HG02970 (cell line): ENCODE measurements around the gene VOPP1.

Experiments used
- ATAC-seq: cut with Tn5 transposase; IDR thresholded peaks from one replicate; pipeline ENCODE4 v1.9.1; 2021; ENCODE audit warnings: mild to moderate bottlenecking, moderate library complexity, moderate number of reproducible peaks; ENCODE audit not compliant: unreplicated experiment, low FRiP score

Gene VOPP1

GRCh38 chr7:55497521-55497920 lies 74.8 kb downstream of the VOPP1 start:
- ATAC-seq: no peak

GRCh38 chr7:55496906-55497305 lies 75.4 kb downstream of the VOPP1 start:
- no peak for ATAC-seq

GRCh38 chr7:55494951-55495350 lies 77.4 kb downstream of the VOPP1 start:
- no peak for ATAC-seq

- ATAC-seq: no peak
Measured at GRCh38 chr7:55493408-55493807, 78.9 kb downstream of the VOPP1 start.

- no peak for ATAC-seq
Measured at GRCh38 chr7:55491346-55491745, 81.0 kb downstream of the VOPP1 start.

- ATAC-seq: no peak
Measured at GRCh38 chr7:55490099-55490498, 82.2 kb downstream of the VOPP1 start.

GRCh38 chr7:55489552-55489951 lies 82.8 kb downstream of the VOPP1 start:
- no peak for ATAC-seq

- no peak for ATAC-seq
Measured at GRCh38 chr7:55488804-55489340, 83.4 kb downstream of the VOPP1 start.

- ATAC-seq: no peak
Measured at GRCh38 chr7:55488216-55488615, 84.1 kb downstream of the VOPP1 start.

- ATAC-seq: no peak
Measured at GRCh38 chr7:55486991-55487390, 85.3 kb downstream of the VOPP1 start.

- no peak for ATAC-seq
Measured at GRCh38 chr7:55486192-55486590, 86.1 kb downstream of the VOPP1 start.

- ATAC-seq: no peak
Measured at GRCh38 chr7:55485501-55486191, 86.7 kb downstream of the VOPP1 start.

GRCh38 chr7:55484834-55485233 lies 87.5 kb downstream of the VOPP1 start:
- ATAC-seq: no peak

GRCh38 chr7:55484241-55484640 lies 88.1 kb downstream of the VOPP1 start:
- no peak for ATAC-seq

- ATAC-seq: no peak
Measured at GRCh38 chr7:55483046-55483445, 89.3 kb downstream of the VOPP1 start.

- no peak for ATAC-seq
Measured at GRCh38 chr7:55481155-55481554, 91.1 kb downstream of the VOPP1 start.

- ATAC-seq: no peak
Measured at GRCh38 chr7:55478700-55479099, 93.6 kb downstream of the VOPP1 start.

GRCh38 chr7:55477781-55478374 lies 94.4 kb downstream of the VOPP1 start:
- no peak for ATAC-seq

- no peak for ATAC-seq
Measured at GRCh38 chr7:55476852-55477780, 95.2 kb downstream of the VOPP1 start.

- no peak for ATAC-seq
Measured at GRCh38 chr7:55475855-55476803, 96.2 kb downstream of the VOPP1 start.
